GM19238 (cell line): ENCODE results near the gene RAB36.
"Not testable (repeated sequence)": the region's sequence is repeated elsewhere in the genome, so short reads cannot be mapped to it uniquely, and the experiment has no call there.

Experiments
- DNase-seq: peaks from one replicate; pipeline ENCODE4 v3.0.0; 2011; ENCODE audit warnings: low spot score; ENCODE audit not compliant: insufficient read length

Gene RAB36

GRCh38 chr22:23120415-23120899 is 24.8 kb upstream of the RAB36 start:
- DNase-seq = no peak

- no peak for DNase-seq
These were observed 24.3 kb upstream of the RAB36 start for GRCh38 chr22:23121000-23121421.

DNA sequence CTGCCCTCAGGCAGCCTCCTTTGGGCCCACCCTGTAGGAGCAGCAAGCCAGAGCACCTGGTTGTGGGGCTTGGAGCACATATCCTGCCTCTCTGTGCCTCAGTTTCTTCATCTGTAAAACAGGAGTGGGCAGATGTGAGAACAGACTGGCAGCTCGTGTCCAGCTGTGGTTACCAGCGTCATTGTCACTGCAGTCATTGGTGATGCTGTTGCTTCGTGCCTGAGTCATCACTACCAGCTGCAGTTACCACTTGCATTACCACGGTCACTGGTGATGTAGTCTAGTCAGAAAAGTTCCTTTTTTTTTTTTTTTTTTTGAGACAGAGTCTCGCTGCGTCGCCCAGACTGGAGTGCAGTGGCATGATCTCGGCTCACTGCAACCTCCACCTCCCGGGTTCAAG is 23.9 kb upstream of the RAB36 start:
- DNase-seq = no peak

DNA sequence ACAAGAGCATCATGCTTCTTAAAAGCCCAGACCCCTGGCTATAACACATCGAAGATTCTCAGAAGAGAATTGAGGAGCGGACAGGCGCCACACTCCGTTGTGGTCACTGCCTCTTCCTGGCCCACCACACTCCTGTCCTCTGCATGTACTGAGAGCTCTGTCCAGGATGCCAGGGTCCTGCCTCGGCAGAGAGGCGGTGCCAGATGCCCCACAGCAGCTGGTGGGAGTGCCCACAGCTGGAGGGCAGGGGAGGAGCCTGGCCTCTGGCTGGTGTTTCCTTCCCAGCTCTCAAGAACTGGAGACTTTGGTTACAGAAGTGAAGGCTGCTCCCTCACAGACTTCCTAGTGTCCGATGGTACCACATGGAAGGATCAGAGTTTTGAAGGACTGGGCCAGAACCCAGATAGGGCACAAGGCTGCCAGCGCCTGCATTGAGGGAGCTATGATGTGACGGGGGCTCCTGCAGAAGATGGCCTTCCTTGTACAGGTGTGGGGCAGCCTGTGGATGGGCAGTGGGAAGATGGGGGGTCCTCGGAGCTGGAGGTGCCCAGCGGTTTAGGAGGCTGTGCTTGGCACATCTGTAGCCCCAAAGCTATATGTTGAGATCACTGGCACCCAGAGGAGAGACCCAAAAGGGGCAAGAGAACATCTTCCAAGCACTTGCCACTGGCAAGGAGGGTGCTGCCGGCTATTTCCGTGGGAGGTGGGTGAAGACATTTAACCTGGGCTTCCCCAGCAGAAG is 22.9 kb upstream of the RAB36 start:
- no peak for DNase-seq

DNA sequence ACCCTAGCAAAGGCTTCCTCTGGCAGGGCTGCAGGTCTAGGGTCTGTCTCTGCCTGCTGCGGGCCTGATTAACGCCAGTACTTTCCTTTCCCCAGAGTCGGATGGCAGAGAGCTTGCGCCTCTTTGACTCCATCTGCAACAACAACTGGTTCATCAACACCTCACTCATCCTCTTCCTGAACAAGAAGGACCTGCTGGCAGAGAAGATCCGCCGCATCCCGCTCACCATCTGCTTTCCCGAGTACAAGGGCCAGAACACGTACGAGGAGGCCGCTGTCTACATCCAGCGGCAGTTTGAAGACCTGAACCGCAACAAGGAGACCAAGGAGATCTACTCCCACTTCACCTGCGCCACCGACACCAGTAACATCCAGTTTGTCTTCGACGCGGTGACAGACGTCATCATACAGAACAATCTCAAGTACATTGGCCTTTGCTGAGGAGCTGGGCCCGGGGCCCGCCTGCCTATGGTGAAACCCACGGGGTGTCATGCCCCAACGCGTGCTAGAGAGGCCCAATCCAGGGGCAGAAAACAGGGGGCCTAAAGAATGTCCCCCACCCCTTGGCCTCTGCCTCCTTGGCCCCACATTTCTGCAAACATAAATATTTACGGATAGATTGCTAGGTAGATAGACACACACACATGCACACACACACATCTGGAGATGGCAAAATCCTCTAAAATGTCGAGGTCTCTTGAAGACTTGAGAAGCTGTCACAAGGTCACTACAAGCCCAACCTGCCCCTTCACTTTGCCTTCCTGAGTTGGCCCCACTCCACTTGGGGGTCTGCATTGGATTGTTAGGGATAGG is 22.1 kb upstream of the RAB36 start:
- no peak for DNase-seq

DNA sequence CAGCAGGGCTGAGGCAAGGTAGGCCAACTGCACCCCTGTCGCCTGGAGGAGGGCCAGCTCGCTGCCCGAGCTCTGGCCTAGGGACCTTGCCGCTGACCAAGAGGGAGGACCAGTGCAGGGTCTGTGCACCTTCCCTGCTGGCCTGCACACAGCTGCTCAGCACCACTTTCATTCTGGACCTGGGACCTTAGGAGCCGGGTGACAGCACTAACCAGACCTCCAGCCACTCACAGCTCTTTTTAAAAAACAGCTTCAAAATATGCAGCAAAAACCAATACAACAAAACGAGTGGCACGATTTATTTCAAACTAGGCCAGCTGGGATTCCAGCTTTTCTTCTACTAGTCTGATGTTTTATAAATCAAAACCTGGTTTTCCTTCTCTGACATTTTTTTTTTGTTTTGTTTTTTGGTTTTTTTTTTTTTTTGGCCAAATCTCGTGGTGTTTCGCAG is 21.4 kb upstream of the RAB36 start:
- DNase-seq = no peak

DNA sequence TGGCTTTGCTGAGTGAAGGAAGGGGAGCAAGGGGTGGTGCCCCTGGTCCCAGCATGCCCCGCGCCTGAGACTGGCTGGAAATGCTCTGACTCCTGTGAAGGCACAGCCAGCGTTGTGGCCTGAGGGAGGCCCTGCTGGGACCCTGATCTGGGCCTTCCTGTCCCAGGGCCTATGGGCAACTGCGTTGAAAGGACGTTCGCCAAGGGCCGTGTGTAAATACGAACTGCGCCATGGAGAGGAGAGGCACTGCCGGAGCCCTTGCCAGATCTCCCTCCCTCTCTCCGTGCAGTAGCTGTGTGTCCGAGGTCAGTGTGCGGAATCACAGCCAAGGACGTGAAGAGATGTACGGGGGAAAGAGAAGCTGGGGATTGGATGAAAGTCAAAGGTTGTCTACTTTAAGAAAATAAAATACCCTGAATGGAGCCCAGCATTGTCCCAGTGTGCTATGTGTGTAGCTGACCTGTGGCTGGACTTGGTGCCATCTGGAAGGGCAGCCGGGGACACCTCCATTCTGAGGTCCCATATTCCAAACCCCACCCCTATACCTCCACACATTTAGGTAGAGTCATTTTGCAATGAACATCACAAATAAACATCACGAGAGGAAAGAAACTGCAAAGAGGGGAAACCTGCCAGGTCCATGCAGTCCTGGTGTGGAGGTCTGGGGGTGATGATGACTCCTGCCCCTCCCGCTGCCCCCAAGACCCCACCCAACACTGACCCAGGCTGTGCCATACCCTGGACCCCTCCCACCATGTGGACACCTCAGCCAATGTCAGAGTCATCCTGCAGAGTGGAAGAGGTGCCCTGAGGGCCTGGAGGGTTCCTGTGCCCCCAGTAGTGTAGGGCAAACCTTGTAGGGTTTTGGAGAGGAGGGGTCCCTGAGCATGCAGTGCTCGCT is 20.4 kb upstream of the RAB36 start:
- no peak for DNase-seq

GRCh38 chr22:23125512-23126103 is 19.7 kb upstream of the RAB36 start:
- DNase-seq = no peak

DNA sequence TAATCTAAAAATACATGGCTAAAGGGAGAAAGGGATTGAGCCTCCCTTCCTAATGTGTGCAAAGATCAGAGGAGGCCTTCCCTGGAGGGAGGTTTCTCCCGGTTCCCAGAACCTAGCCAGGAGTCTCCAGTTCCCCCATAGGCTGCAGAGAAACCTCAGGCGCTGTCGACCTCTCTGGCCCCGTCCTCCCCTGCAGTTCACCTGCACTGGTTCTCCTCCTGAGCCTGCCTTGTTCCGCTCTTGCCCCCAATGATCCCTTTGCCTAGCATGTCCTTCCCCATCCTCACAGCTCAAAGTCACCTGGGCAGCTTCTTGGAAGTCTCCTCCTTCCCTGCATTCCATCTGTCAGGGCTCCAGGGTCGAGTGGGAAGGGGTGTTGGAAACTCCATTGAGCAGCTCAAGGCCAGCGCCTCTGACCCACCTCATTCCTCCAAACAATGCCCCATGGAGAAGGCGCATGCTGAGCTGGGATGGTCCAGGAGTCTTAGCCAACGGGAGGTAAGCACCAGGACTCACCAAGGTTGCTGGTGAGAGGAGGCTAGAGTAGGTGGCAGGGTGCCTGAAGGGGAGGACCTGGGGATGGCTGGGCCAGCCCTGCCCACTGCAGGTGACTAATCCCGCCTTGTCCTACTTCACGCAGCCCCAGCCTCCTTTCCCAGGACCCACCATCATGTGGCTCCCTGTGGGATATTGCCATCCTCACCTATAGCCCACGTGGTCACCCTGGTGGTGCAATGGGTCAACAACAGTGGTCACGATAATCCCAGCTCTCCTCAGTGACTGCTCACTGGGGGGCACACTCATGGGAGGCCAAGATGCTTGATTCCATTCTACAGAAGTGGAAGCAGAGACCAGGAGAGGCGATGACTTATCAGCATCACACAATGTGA is 18.9 kb upstream of the RAB36 start:
- DNase-seq = no peak

GRCh38 chr22:23127055-23127756 is 18.1 kb upstream of the RAB36 start:
- no peak for DNase-seq

DNA sequence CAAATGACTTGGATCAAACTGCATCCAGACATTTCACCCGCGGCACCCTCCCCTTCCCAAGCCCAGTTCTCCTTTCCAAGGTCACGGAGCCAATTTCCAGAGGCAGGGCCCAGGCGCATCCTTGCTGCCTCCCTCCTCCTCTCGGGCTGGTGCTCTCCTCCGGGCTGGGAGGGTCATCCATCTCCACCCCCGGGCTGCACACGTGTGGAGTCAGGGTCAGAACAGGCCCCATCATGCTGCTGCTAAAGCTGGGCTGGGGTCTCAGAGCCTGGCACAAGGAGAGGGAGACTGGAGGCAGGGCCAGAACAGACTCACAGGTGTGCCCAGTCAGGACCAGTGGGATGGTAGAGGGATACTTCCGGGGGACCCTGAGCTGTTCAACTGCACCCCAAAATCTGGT is 17.5 kb upstream of the RAB36 start:
- DNase-seq = no peak

DNA sequence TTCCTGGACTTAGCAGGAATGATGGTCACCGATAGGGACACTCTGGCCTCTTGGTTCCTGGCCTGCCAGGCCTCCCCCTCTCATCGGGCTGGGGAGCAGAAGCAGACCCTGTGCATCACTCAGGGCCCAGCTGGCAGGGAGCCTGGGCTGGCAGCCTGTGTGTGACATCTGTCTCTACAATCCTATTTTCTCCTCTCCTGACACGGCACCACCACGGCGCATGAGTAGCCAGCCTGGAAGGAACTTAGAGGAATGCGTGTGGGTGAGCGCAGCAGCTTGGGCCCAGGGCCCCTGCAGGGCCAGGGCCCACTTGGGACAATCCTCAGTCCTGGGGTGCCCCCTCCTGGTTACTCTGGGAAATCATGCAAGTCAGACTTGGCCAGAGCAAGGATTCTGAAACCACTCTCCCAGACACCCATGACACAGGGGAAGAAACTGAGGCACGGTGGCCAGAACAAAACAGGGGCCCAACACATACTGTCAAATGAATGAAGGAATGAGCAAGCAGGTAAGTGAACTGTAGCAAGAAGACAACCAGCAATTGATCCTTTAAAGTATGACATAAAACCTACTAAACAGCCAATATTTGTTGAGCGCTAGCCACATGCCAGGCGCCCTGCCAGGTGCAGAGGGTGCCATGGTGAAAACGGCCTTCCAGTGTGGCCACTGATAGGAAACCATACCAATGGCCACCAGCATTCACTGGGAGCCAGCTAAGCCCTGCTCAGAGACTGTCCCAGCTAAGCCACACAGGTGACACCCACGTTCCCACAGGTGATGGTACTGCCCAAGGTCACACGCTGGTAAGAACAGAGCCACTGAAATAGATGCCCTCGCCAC is 16.8 kb upstream of the RAB36 start:
- DNase-seq = peak; percentile 78

GRCh38 chr22:23129149-23129548 is 16.1 kb upstream of the RAB36 start:
- DNase-seq = no peak

DNA sequence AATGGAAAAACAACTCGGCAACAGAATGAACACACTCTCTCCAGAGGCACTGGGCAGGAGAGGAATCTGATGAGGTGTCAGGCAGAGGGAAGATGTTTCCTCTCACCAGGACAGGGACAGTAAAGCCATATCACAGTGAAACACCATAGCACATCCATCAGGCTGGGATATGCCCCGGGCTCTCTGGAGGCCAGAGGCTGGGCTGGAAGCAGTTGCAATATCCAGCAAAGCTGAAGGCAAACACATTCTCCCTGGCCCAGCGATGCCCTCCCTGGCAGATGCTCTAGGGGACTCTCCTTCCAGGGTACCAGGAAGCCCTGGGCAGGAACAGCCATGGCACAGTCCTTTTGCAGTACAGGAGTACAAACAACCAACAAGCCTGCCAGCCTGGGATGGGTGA is 14.6 kb upstream of the RAB36 start:
- no peak for DNase-seq

- no peak for DNase-seq
These were observed 13.3 kb upstream of the RAB36 start for GRCh38 chr22:23131931-23132330.

DNA sequence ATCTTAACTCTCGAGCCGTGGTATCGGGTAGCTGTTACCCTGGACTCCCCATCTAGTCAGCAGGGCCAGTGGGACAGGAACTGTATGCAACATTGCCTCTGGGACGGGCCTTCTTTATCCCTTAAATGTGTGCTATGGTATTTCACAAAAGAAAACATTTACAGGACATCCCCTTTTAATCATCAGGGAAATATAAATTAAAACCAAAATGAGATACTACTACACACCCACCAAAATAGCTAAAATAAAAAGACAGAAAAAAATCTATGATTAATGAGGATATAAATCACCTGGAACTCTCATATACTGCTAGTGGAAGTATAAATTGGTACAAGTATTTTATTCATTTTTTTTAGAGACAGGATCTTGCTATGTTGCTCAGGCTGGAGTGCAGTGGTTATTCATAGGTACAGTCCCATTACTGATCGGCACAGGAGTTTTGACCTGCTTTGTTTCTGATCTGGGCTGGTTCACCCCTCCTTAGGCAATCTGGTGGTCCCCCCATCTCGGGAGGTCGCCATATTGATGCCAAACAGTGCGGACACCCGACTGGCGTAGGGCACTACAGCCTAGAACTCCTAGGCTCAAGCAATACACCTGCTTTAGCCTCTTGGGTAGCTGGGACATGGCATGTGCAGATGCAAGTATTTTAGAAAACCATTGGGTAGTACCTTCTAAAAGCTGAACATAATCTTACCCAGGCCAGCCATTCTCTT is 12.7 kb upstream of the RAB36 start:
- DNase-seq = no peak

DNA sequence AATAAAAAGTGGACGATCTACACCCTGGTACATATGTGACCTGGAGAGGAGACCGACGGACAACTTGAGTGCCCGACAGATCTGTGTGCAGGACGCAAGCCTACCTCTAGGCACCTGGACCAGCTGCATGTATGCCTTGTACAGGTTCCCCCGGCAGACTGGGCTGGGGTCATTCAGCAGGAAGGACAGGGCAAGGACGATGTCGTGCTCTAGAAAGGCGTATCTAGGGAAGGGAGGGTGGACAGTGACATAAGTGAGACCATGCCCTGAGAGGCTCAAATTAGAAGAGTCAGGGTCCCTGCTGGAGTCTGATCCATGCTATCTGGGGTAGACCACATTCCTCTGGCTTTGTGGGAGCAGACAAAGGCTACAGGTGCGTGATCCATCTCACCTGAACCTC is 11.4 kb upstream of the RAB36 start:
- no peak for DNase-seq

- not testable (repeated sequence) for DNase-seq
These were observed 8.3 kb upstream of the RAB36 start for GRCh38 chr22:23136991-23137390.
